OCI-LY3 (cell line): Measurements from ENCODE around the gene PTS.
A peak's percentile ranks its signal among the peaks of the same experiment; 100 is the strongest.

Experiments
- EZH2phosphoT487 ChIP-seq: fragments of 200-600 bp; shearing (Covaris generic); IDR thresholded peaks from 2 replicates; pipeline ENCODE4 v1.6.1; 2018; ENCODE audit warnings: antibody characterized with exemption, mixed run types, low read depth
- TF ChIP-seq, protein P1 (sequence below): fragments of 200-600, 300-600 bp; sonication (generic); IDR thresholded peaks from 2 replicates; pipeline ENCODE4 v1.5.1; 2014; ENCODE audit warnings: antibody characterized with exemption, low read length, low read depth

DNA sequence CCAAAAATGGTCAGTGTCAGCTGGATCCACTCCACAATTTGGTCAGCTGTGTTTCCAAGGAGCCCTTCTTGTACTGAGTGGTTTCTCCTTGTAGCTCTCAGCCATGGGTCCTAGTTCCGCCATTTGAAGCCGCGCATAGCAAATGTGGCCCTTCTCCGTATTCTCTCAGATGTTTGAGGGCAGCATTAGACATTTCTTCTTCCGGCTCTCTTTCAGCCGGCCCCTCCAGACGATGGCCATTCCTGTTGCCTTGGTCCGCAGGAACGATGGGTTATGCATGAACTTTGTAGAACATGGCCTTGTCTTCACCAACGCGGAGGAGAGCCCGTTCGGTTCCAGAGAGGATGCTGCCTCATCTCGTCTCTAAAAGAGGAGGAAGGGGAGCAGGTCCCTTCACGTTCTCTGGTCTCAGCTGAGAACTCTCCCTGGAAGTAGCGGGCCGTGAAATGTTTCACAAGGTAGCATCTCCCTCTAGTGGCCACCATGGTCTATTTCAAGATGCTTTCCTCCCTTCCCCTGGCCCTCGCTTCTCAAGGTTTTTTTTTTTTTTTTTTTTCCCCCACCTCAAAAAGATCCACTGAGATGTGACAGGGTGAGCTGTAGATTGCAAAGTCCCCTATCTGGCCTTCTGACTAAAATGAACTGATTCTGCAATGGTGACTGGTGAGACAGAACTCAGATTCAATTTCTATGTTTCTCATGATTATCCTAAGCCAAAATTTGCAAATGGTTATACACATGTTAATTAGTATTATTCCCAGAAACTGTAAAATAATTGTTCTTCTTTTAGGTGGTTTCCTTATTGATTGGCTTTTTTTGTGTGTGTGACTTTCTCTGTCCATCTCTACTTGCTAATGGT is 54.3 kb downstream of the PTS start:
- TF ChIP-seq, protein P1, sequence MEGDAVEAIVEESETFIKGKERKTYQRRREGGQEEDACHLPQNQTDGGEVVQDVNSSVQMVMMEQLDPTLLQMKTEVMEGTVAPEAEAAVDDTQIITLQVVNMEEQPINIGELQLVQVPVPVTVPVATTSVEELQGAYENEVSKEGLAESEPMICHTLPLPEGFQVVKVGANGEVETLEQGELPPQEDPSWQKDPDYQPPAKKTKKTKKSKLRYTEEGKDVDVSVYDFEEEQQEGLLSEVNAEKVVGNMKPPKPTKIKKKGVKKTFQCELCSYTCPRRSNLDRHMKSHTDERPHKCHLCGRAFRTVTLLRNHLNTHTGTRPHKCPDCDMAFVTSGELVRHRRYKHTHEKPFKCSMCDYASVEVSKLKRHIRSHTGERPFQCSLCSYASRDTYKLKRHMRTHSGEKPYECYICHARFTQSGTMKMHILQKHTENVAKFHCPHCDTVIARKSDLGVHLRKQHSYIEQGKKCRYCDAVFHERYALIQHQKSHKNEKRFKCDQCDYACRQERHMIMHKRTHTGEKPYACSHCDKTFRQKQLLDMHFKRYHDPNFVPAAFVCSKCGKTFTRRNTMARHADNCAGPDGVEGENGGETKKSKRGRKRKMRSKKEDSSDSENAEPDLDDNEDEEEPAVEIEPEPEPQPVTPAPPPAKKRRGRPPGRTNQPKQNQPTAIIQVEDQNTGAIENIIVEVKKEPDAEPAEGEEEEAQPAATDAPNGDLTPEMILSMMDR = peak; percentile 73
- no peak for TF ChIP-seq EZH2phosphoT487
